MM.1S (cell line): ENCODE results near the gene NR2E3.
"Not testable (repeated sequence)": the region's sequence is repeated elsewhere in the genome, so short reads cannot be mapped to it uniquely, and the experiment has no call there.

Source experiments
- DNase-seq: peaks from one replicate; pipeline ENCODE4 v3.0.0-alpha.2; 2015
- H2AFZ ChIP-seq: fragments of 300-600 bp; sonication (generic); 2 replicates; pipeline ENCODE4 v1.6.0; 2016; ENCODE audit warnings: antibody characterized with exemption, low read length
- H3F3A ChIP-seq: fragments of 300-600 bp; sonication (generic); 2 replicates; pipeline ENCODE4 v1.6.1; 2016; ENCODE audit warnings: mild to moderate bottlenecking, antibody characterized with exemption, low read length, moderate library complexity, mixed read lengths; ENCODE audit not compliant: insufficient read depth
- H3K27ac ChIP-seq: fragments of 300-600 bp; sonication (generic); 2 replicates; pipeline ENCODE4 v1.5.1; 2016; ENCODE audit warnings: mild to moderate bottlenecking, low read length
- H3K27me3 ChIP-seq: fragments of 300-600 bp; sonication (generic); replicated peaks from 2 replicates; pipeline ENCODE4 v1.6.0; 2016; ENCODE audit warnings: low read length; ENCODE audit not compliant: insufficient read depth
- H3K36me3 ChIP-seq: fragments of 300-600 bp; sonication (generic); replicated peaks from 2 replicates; pipeline ENCODE4 v1.6.1; 2016; ENCODE audit warnings: mild to moderate bottlenecking, low read length, mixed read lengths; ENCODE audit not compliant: insufficient read depth
- H3K4me1 ChIP-seq: fragments of 300-600 bp; sonication (generic); 2 replicates; pipeline ENCODE4 v1.6.1; 2016; ENCODE audit warnings: low read length, mixed read lengths
- H3K4me2 ChIP-seq: fragments of 300-600 bp; sonication (generic); 2 replicates; pipeline ENCODE4 v1.6.0; 2016; ENCODE audit warnings: low read depth, low read length
- H3K4me3 ChIP-seq: fragments of 300-600 bp; sonication (generic); 2 replicates; pipeline ENCODE4 v1.5.1; 2016; ENCODE audit warnings: low read length, mixed read lengths
- H3K79me2 ChIP-seq: fragments of 300-600 bp; sonication (generic); 2 replicates; pipeline ENCODE4 v1.6.1; 2016; ENCODE audit warnings: mixed run types, low read length, mixed read lengths
- H3K9ac ChIP-seq: fragments of 300-600 bp; sonication (generic); 2 replicates; pipeline ENCODE4 v1.6.1; 2016; ENCODE audit warnings: low read length, mixed read lengths
- H3K9me2 ChIP-seq: fragments of 300-600 bp; sonication (generic); replicated peaks from 2 replicates; pipeline ENCODE4 v1.6.1; 2016; ENCODE audit warnings: mild to moderate bottlenecking, low read length, mixed read lengths; ENCODE audit not compliant: insufficient read depth
- H3K9me3 ChIP-seq: fragments of 300-600 bp; sonication (generic); replicated peaks from 2 replicates; pipeline ENCODE4 v1.6.1; 2016; ENCODE audit warnings: mild to moderate bottlenecking, low read length, mixed read lengths; ENCODE audit not compliant: insufficient read depth
- H4K20me1 ChIP-seq: fragments of 300-600 bp; sonication (generic); 2 replicates; pipeline ENCODE4 v1.6.1; 2016; ENCODE audit warnings: mild to moderate bottlenecking, low read length, moderate library complexity, mixed read lengths; ENCODE audit not compliant: insufficient read depth
- CTCF ChIP-seq: fragments of 300-600 bp; sonication (generic); IDR thresholded peaks from 2 replicates; pipeline ENCODE4 v1.5.1; 2016; ENCODE audit warnings: antibody characterized with exemption, low read length, mixed read lengths
- EZH2 ChIP-seq: fragments of 300-600 bp; sonication (generic); optimal IDR thresholded peaks from 2 replicates; pipeline ENCODE3; 2017; ENCODE audit warnings: low read depth, mild to moderate bottlenecking, antibody characterized with exemption, low read length, mixed read lengths
- EZH2phosphoT487 ChIP-seq: fragments of 300-600 bp; sonication (generic); IDR thresholded peaks from 2 replicates; pipeline ENCODE4 v1.6.1; 2018; ENCODE audit warnings: antibody characterized with exemption, low read length

Gene NR2E3

GRCh38 chr15:71853543-71853942 lies 43.2 kb downstream of the NR2E3 start:
- TF ChIP-seq EZH2 (no peak), EZH2phosphoT487 (no peak), CTCF (no peak)
- H2AFZ ChIP-seq: no peak overlapping the region
- H3K27me3 ChIP-seq: no peaks in the 10 kb centered on the region
- no peaks in the 10 kb centered on the region for H3K9me2 ChIP-seq
- H3K9ac ChIP-seq: no peak overlapping the region
- H3K79me2 ChIP-seq: no peaks in the 10 kb centered on the region
- no peaks in the 10 kb centered on the region for H4K20me1 ChIP-seq
- H3K4me2 ChIP-seq: no peak overlapping the region
- H3F3A ChIP-seq: no peaks in the 10 kb centered on the region
- H3K27ac ChIP-seq: no peak overlapping the region
- H3K36me3 ChIP-seq: no peaks in the 10 kb centered on the region
- H3K9me3 ChIP-seq: no peaks in the 10 kb centered on the region
- no peaks in the 10 kb centered on the region for H3K4me1 ChIP-seq
- no peak overlapping the region for H3K4me3 ChIP-seq
- DNase-seq: no peak

- not testable (repeated sequence) for H3K4me1 ChIP-seq, H3K4me2 ChIP-seq, H3K4me3 ChIP-seq, H3K79me2 ChIP-seq, H3K27ac ChIP-seq, H3K9me3 ChIP-seq, H3K36me3 ChIP-seq, H2AFZ ChIP-seq, DNase-seq, H3K9ac ChIP-seq, H3F3A ChIP-seq, H3K27me3 ChIP-seq, H4K20me1 ChIP-seq, H3K9me2 ChIP-seq
Measured at GRCh38 chr15:71858232-71858631, 47.9 kb downstream of the NR2E3 start.
